ENCODE data around the gene SLC25A29. TPM values are rescaled to one million over a fixed set of nuclear protein-coding genes. Genes with fewer than 3 reads are reported as not detected.

The SLC25A29 gene
- total RNA-seq, 2 donors from 2014 or later: 234 to 263 TPM

- H3K27ac Mint-ChIP-seq: no peak overlapping the region
- DNase-seq: no peak
- Histone ChIP-seq H3K27me3 (ENCODE audit: control insufficient read depth, insufficient read depth, low read length, poor library complexity, severe bottlenecking) (no peaks in the 10 kb centered on the region), H3K36me3 (ENCODE audit: control insufficient read depth, insufficient read depth, low read length) (no peaks in the 10 kb centered on the region), H3K4me1 (ENCODE audit: control insufficient read depth, insufficient read depth, low read length) (no peaks in the 10 kb centered on the region), H3K4me3 (ENCODE audit: low read length) (no peak overlapping the region), H3K9ac (ENCODE audit: extremely low read depth, low read length, poor library complexity, severe bottlenecking) (no peak overlapping the region), H3K9me3 (ENCODE audit: control insufficient read depth, low read length) (no peaks in the 10 kb centered on the region), H3K27ac (ENCODE audit: low read depth, low read length) (no peak overlapping the region)
- H3K9me3 Mint-ChIP-seq: no peaks in the 10 kb centered on the region
- H3K27me3 Mint-ChIP-seq (ENCODE audit: insufficient read depth): peaks cover 3% of the 10 kb centered on the region
- peaks cover 2% of the 10 kb centered on the region for H3K4me1 Mint-ChIP-seq
- H3K4me3 Mint-ChIP-seq: no peak overlapping the region
- 90 to 93% methylated on average over 8 to 15 of the region's 15 CpGs for WGBS, 2 experiments (ENCODE audit: insufficient coverage in 1 of 2, insufficient read length in 1 of 2)
- TF ChIP-seq, protein P1, sequence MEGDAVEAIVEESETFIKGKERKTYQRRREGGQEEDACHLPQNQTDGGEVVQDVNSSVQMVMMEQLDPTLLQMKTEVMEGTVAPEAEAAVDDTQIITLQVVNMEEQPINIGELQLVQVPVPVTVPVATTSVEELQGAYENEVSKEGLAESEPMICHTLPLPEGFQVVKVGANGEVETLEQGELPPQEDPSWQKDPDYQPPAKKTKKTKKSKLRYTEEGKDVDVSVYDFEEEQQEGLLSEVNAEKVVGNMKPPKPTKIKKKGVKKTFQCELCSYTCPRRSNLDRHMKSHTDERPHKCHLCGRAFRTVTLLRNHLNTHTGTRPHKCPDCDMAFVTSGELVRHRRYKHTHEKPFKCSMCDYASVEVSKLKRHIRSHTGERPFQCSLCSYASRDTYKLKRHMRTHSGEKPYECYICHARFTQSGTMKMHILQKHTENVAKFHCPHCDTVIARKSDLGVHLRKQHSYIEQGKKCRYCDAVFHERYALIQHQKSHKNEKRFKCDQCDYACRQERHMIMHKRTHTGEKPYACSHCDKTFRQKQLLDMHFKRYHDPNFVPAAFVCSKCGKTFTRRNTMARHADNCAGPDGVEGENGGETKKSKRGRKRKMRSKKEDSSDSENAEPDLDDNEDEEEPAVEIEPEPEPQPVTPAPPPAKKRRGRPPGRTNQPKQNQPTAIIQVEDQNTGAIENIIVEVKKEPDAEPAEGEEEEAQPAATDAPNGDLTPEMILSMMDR (conservative IDR thresholded peaks at IDR 0.05): no peak
- no peaks in the 10 kb centered on the region for H3K36me3 Mint-ChIP-seq (ENCODE audit: low read depth)
Observed at GRCh38 chr14:100322138-100322957, 16.1 kb upstream of the SLC25A29 start.

- TF ChIP-seq, protein P1 (conservative IDR thresholded peaks at IDR 0.05): no peak
- Histone ChIP-seq H3K36me3 (ENCODE audit: control insufficient read depth, insufficient read depth, low read length) (no peaks in the 10 kb centered on the region), H3K4me3 (ENCODE audit: low read length) (no peak overlapping the region), H3K27ac (ENCODE audit: low read depth, low read length) (no peak overlapping the region), H3K4me1 (ENCODE audit: control insufficient read depth, insufficient read depth, low read length) (no peaks in the 10 kb centered on the region), H3K9ac (ENCODE audit: extremely low read depth, low read length, poor library complexity, severe bottlenecking) (no peak overlapping the region), H3K9me3 (ENCODE audit: control insufficient read depth, low read length) (no peaks in the 10 kb centered on the region), H3K27me3 (ENCODE audit: control insufficient read depth, insufficient read depth, low read length, poor library complexity, severe bottlenecking) (no peaks in the 10 kb centered on the region)
- peak; percentile 56 for DNase-seq
- H3K9me3 Mint-ChIP-seq: no peaks in the 10 kb centered on the region
- H3K4me1 Mint-ChIP-seq: peaks cover 2% of the 10 kb centered on the region
- H3K4me3 Mint-ChIP-seq: no peak overlapping the region
- H3K27me3 Mint-ChIP-seq (ENCODE audit: insufficient read depth): peaks cover 3% of the 10 kb centered on the region
- no peak overlapping the region for H3K27ac Mint-ChIP-seq
- 90 to 98% methylated on average over 7 to 9 of the region's 9 CpGs for WGBS, 2 experiments (ENCODE audit: insufficient coverage in 1 of 2, insufficient read length in 1 of 2)
- no peaks in the 10 kb centered on the region for H3K36me3 Mint-ChIP-seq (ENCODE audit: low read depth)
Observed at GRCh38 chr14:100321473-100322137, 15.4 kb upstream of the SLC25A29 start.

GRCh38 chr14:100320157-100320856, 14.1 kb upstream of the SLC25A29 start:
- no peak overlapping the region for H3K9ac ChIP-seq (ENCODE audit: extremely low read depth, low read length, poor library complexity, severe bottlenecking)
- Mint-ChIP-seq H3K27me3 (ENCODE audit: insufficient read depth) (peaks cover 3% of the 10 kb centered on the region), H3K36me3 (ENCODE audit: low read depth) (no peaks in the 10 kb centered on the region), H3K27ac (no peak overlapping the region), H3K4me1 (peaks cover 2% of the 10 kb centered on the region), H3K9me3 (no peaks in the 10 kb centered on the region), H3K4me3 (no peak overlapping the region)
- TF ChIP-seq, protein P1 (conservative IDR thresholded peaks at IDR 0.05): no peak
- H3K27me3 ChIP-seq (ENCODE audit: control insufficient read depth, insufficient read depth, low read length, poor library complexity, severe bottlenecking): no peaks in the 10 kb centered on the region
- no peak overlapping the region for H3K27ac ChIP-seq (ENCODE audit: low read depth, low read length)
- no peak overlapping the region for H3K4me3 ChIP-seq (ENCODE audit: low read length)
- H3K4me1 ChIP-seq (ENCODE audit: control insufficient read depth, insufficient read depth, low read length): no peaks in the 10 kb centered on the region
- H3K36me3 ChIP-seq (ENCODE audit: control insufficient read depth, insufficient read depth, low read length): no peaks in the 10 kb centered on the region
- H3K9me3 ChIP-seq (ENCODE audit: control insufficient read depth, low read length): no peaks in the 10 kb centered on the region
- WGBS, 2 experiments (ENCODE audit: insufficient coverage in 1 of 2, insufficient read length in 1 of 2): 91 to 94% methylated on average over 12 of the region's 12 CpGs
- no peak for DNase-seq

Measured in endodermal cell (in vitro differentiated cells).